Cardiac muscle cell (in vitro differentiated cells and primary cell): ENCODE results near the gene C1orf21. TPM values are rescaled to one million over a fixed set of nuclear protein-coding genes. Genes with fewer than 3 reads are reported as not detected.
A peak's percentile ranks its signal among the peaks of the same experiment; 100 is the strongest.

ENCODE experiments used
- DNase-seq, 2 donors: peaks; one replicate each; pipeline versions ENCODE4 v3.0.0 to v3.0.0-alpha.2; 2010 to 2017; ENCODE audit warnings: low read depth in 1 of 2, low spot score in 1 of 2
- H3K27ac ChIP-seq: fragments of 200-600 bp; sonication (generic); 2 replicates; pipeline ENCODE4 v1.5.1; 2016
- H3K27me3 ChIP-seq: fragments of 200-600 bp; sonication (generic); 2 replicates; pipeline ENCODE4 v1.6.0; 2016; ENCODE audit warnings: control low read depth
- H3K36me3 ChIP-seq: fragments of 200-600 bp; sonication (generic); 2 replicates; pipeline ENCODE4 v1.5.1; 2016; ENCODE audit warnings: control low read depth
- H3K4me1 ChIP-seq: fragments of 200-600 bp; sonication (generic); 2 replicates; pipeline ENCODE4 v1.8.1; 2017; ENCODE audit warnings: low read depth, mild to moderate bottlenecking, mixed run types
- H3K4me3 ChIP-seq: fragments of 200-600 bp; sonication (generic); 2 replicates; pipeline ENCODE4 v1.5.1; 2016; ENCODE audit warnings: mild to moderate bottlenecking
- H3K9me3 ChIP-seq: fragments of 200-600 bp; sonication (generic); 2 replicates; pipeline ENCODE4 v1.5.1; 2017; ENCODE audit warnings: low read depth, mild to moderate bottlenecking, control low read depth
- CTCF ChIP-seq: IDR thresholded peaks from 2 replicates; pipeline ENCODE4 v1.5.1; 2012; ENCODE audit warnings: low read depth, mild to moderate bottlenecking, low read length
- polyA plus RNA-seq: library from polyadenylated mRNA; unstranded; fragments of >200 nt; fragmentation: Nextera tagmentation; extraction: Ambion mirVana; gene quantifications from 2 replicates; pipeline ENCODE4 v1.2.1, GENCODE V29; 2016
- total RNA-seq: library from RNA; depleted of rRNA; stranded (reverse); fragments of >200 nt; gene quantifications from 2 replicates; pipeline ENCODE4 v1.2.3, GENCODE V29; 2016

Gene C1orf21
- total and polyA plus RNA-seq, 2 experiments from 2014 or later: 10.9 to 26.8 TPM

GRCh38 chr1:184354719-184355118 lies 32.1 kb upstream of the C1orf21 start:
- no peak for DNase-seq
- Histone ChIP-seq H3K27ac (no peak overlapping the region), H3K4me3 (no peak overlapping the region), H3K36me3 (no peaks in the 10 kb centered on the region), H3K9me3 (no peaks in the 10 kb centered on the region), H3K4me1 (no peaks in the 10 kb centered on the region), H3K27me3 (no peaks in the 10 kb centered on the region)
- no peak for TF ChIP-seq CTCF

- no peak for TF ChIP-seq CTCF
- no peaks in the 10 kb centered on the region for H3K4me1 ChIP-seq
- no peak overlapping the region for H3K4me3 ChIP-seq
- H3K36me3 ChIP-seq: no peaks in the 10 kb centered on the region
- H3K27ac ChIP-seq: no peak overlapping the region
- no peaks in the 10 kb centered on the region for H3K9me3 ChIP-seq
- DNase-seq: no peak
- H3K27me3 ChIP-seq: no peaks in the 10 kb centered on the region
Observed at GRCh38 chr1:184356891-184357290, 29.9 kb upstream of the C1orf21 start.

- Histone ChIP-seq H3K4me3 (no peak overlapping the region), H3K36me3 (no peaks in the 10 kb centered on the region), H3K4me1 (no peaks in the 10 kb centered on the region), H3K27me3 (no peaks in the 10 kb centered on the region), H3K27ac (no peak overlapping the region), H3K9me3 (no peaks in the 10 kb centered on the region)
- no peak for DNase-seq
- TF ChIP-seq CTCF: no peak
Observed at GRCh38 chr1:184358256-184358655, 28.6 kb upstream of the C1orf21 start.

GRCh38 chr1:184359909-184360308 lies 26.9 kb upstream of the C1orf21 start:
- no peaks in the 10 kb centered on the region for H3K9me3 ChIP-seq

GRCh38 chr1:184362876-184363275 lies 24.0 kb upstream of the C1orf21 start:
- no peaks in the 10 kb centered on the region for H3K9me3 ChIP-seq
- no peaks in the 10 kb centered on the region for H3K36me3 ChIP-seq
- no peak for TF ChIP-seq CTCF
- H3K4me3 ChIP-seq: no peak overlapping the region
- H3K27ac ChIP-seq: no peak overlapping the region
- DNase-seq: peak in 1 of 2 donors; percentile 75
- H3K4me1 ChIP-seq: no peaks in the 10 kb centered on the region
- no peaks in the 10 kb centered on the region for H3K27me3 ChIP-seq

More at GRCh38 chr1:184359909-184360308, 26.9 kb upstream of the C1orf21 start:
- Histone ChIP-seq H3K4me1 (no peaks in the 10 kb centered on the region), H3K36me3 (no peaks in the 10 kb centered on the region), H3K27me3 (no peaks in the 10 kb centered on the region), H3K27ac (no peak overlapping the region), H3K4me3 (no peak overlapping the region)
- no peak for DNase-seq
- no peak for TF ChIP-seq CTCF

- TF ChIP-seq CTCF: no peak
- no peak for DNase-seq
- Histone ChIP-seq H3K27ac (no peak overlapping the region), H3K9me3 (no peaks in the 10 kb centered on the region), H3K4me3 (no peak overlapping the region), H3K4me1 (no peaks in the 10 kb centered on the region), H3K36me3 (no peaks in the 10 kb centered on the region), H3K27me3 (no peaks in the 10 kb centered on the region)
Observed at GRCh38 chr1:184365699-184366098, 21.1 kb upstream of the C1orf21 start.
